H9 (cell line): ENCODE data around the gene UBA1. TPM values are rescaled to one million over a fixed set of nuclear protein-coding genes. Genes with fewer than 3 reads are reported as not detected.

Experiments
- DNase-seq: peaks from one replicate; pipeline ENCODE4 v3.0.0-alpha.2; 2017
- H2AFZ ChIP-seq: one replicate; pipeline ENCODE4 v1.6.1; 2013; ENCODE audit warnings: mild to moderate bottlenecking, low read length, control low read depth, moderate library complexity
- H2AK5ac ChIP-seq: 2 replicates; pipeline ENCODE4 v1.6.1; 2013; ENCODE audit warnings: low read length, control low read depth, mixed read lengths; ENCODE audit not compliant: insufficient read length
- H2BK120ac ChIP-seq: one replicate; pipeline ENCODE4 v1.6.1; 2013; ENCODE audit warnings: low read depth, mild to moderate bottlenecking, low read length, control low read depth, inconsistent platforms; ENCODE audit not compliant: poor library complexity, severe bottlenecking
- H2BK12ac ChIP-seq: 2 replicates; pipeline ENCODE4 v1.6.1; 2013; ENCODE audit warnings: low read length, control low read depth, mixed read lengths, low read depth; ENCODE audit not compliant: insufficient read length
- H2BK15ac ChIP-seq: 2 replicates; pipeline ENCODE4 v1.6.1; 2013; ENCODE audit warnings: low read depth, low read length, control low read depth
- H2BK20ac ChIP-seq: one replicate; pipeline ENCODE4 v1.6.1; 2013; ENCODE audit warnings: low read depth, mild to moderate bottlenecking, low read length, control low read depth, inconsistent platforms; ENCODE audit not compliant: poor library complexity, severe bottlenecking
- H2BK5ac ChIP-seq: 2 replicates; pipeline ENCODE4 v1.6.1; 2013; ENCODE audit warnings: low read length, control low read depth, mixed read lengths; ENCODE audit not compliant: insufficient read length
- H3K14ac ChIP-seq: 2 replicates; pipeline ENCODE4 v1.6.1; 2013; ENCODE audit warnings: low read length, control low read depth; ENCODE audit not compliant: insufficient read depth
- H3K18ac ChIP-seq: 2 replicates; pipeline ENCODE4 v1.6.1; 2013; ENCODE audit warnings: low read depth, mild to moderate bottlenecking, mixed read lengths, low read length, control low read depth; ENCODE audit not compliant: insufficient read length
- H3K23ac ChIP-seq: 2 replicates; pipeline ENCODE4 v1.6.1; 2013; ENCODE audit warnings: low read length, control low read depth, mixed read lengths, low read depth; ENCODE audit not compliant: insufficient read length
- H3K23me2 ChIP-seq: 2 replicates; pipeline ENCODE4 v1.6.1; 2013; ENCODE audit warnings: low read depth, mild to moderate bottlenecking, mixed read lengths, low read length, control low read depth; ENCODE audit not compliant: insufficient read length, poor library complexity, severe bottlenecking
- H3K27ac ChIP-seq: 2 replicates; pipeline ENCODE4 v1.5.1; 2013; ENCODE audit warnings: low read length, control low read depth, mixed read lengths, low read depth; ENCODE audit not compliant: insufficient read length
- H3K27me3 ChIP-seq: 2 replicates; pipeline ENCODE4 v1.6.1; 2013; ENCODE audit warnings: low read length, control low read depth, inconsistent platforms; ENCODE audit not compliant: insufficient read depth
- H3K4ac ChIP-seq: 2 replicates; pipeline ENCODE4 v1.6.1; 2013; ENCODE audit warnings: low read depth, mild to moderate bottlenecking, control low read depth, inconsistent platforms, low read length, moderate library complexity
- H3K4me1 ChIP-seq: 2 replicates; pipeline ENCODE4 v1.6.1; 2013; ENCODE audit warnings: low read length, control low read depth, inconsistent platforms; ENCODE audit not compliant: insufficient read depth
- H3K4me2 ChIP-seq: 2 replicates; pipeline ENCODE4 v1.6.1; 2013; ENCODE audit warnings: low read length, control low read depth, mixed read lengths; ENCODE audit not compliant: insufficient read length, insufficient read depth
- H3K56ac ChIP-seq: 2 replicates; pipeline ENCODE4 v1.6.1; 2013; ENCODE audit warnings: low read depth, mild to moderate bottlenecking, mixed read lengths, low read length, control low read depth; ENCODE audit not compliant: insufficient read length
- H3K79me1 ChIP-seq: 2 replicates; pipeline ENCODE4 v1.6.1; 2013; ENCODE audit warnings: low read depth, mild to moderate bottlenecking, moderate library complexity, low read length, control low read depth, inconsistent platforms; ENCODE audit not compliant: insufficient read depth, poor library complexity, severe bottlenecking
- H3K79me2 ChIP-seq: 2 replicates; pipeline ENCODE4 v1.6.1; 2013; ENCODE audit warnings: low read length, control low read depth, inconsistent platforms; ENCODE audit not compliant: insufficient read depth
- H3K9ac ChIP-seq: 2 replicates; pipeline ENCODE4 v1.6.1; 2013; ENCODE audit warnings: low read length, control low read depth, mixed read lengths; ENCODE audit not compliant: insufficient read length; ENCODE audit errors: extremely low read depth
- H3K9me3 ChIP-seq: one replicate; pipeline ENCODE4 v1.6.1; 2013; ENCODE audit warnings: low read depth, low read length, inconsistent platforms; ENCODE audit not compliant: control insufficient read depth
- H3T11ph ChIP-seq: one replicate; pipeline ENCODE4 v1.6.1; 2013; ENCODE audit warnings: mild to moderate bottlenecking, low read length, control low read depth, inconsistent platforms
- H4K20me1 ChIP-seq: one replicate; pipeline ENCODE4 v1.6.1; 2013; ENCODE audit not compliant: control insufficient read depth, insufficient read length, insufficient read depth
- H4K5ac ChIP-seq: 2 replicates; pipeline ENCODE4 v1.6.1; 2013; ENCODE audit warnings: low read depth, mild to moderate bottlenecking, mixed read lengths, low read length, control low read depth; ENCODE audit not compliant: insufficient read length
- H4K8ac ChIP-seq: replicated peaks from 2 replicates; pipeline ENCODE4 v1.6.1; 2013; ENCODE audit warnings: low read length, control low read depth, mixed read lengths, low read depth; ENCODE audit not compliant: insufficient read length
- H4K91ac ChIP-seq: 2 replicates; pipeline ENCODE4 v1.6.1; 2013; ENCODE audit warnings: low read depth, mild to moderate bottlenecking, moderate library complexity, mixed read lengths, low read length, control low read depth; ENCODE audit not compliant: insufficient read length
- H3K27ac Mint-ChIP-seq, 3 experiments: 2 replicates in 2 of 3; 3 replicates in 1 of 3; pipeline ENCODE4 v1.8.0; 2020 to 2021; ENCODE audit warnings: mixed read lengths in 3 of 3, mild to moderate bottlenecking in 1 of 3, moderate library complexity in 1 of 3
- H3K27me3 Mint-ChIP-seq: 2 replicates; pipeline ENCODE4 v1.8.0; 2021; ENCODE audit warnings: low read depth, mild to moderate bottlenecking, moderate library complexity, mixed read lengths
- H3K36me3 Mint-ChIP-seq, 3 experiments: 2 replicates in 2 of 3; 3 replicates in 1 of 3; pipeline ENCODE4 v1.8.0; 2020 to 2021; ENCODE audit warnings: low read depth in 3 of 3, mixed read lengths in 3 of 3; ENCODE audit not compliant: insufficient read depth in 1 of 3
- H3K4me1 Mint-ChIP-seq, 2 experiments: 2 replicates each; pipeline ENCODE4 v1.8.0; 2020; ENCODE audit warnings: mixed read lengths in 2 of 2
- H3K4me3 Mint-ChIP-seq, 2 experiments: 2 replicates in 1 of 2; 3 replicates in 1 of 2; pipeline ENCODE4 v1.8.0; 2020 to 2021; ENCODE audit warnings: mild to moderate bottlenecking in 2 of 2, mixed read lengths in 2 of 2, moderate library complexity in 1 of 2
- H3K9me3 Mint-ChIP-seq, 2 experiments: 2 replicates in 1 of 2; 3 replicates in 1 of 2; pipeline ENCODE4 v1.8.0; 2020; ENCODE audit warnings: mild to moderate bottlenecking in 2 of 2, mixed read lengths in 2 of 2, moderate library complexity in 1 of 2
- CTCF ChIP-seq: fragments of 200-600 bp; sonication (generic); conservative IDR thresholded peaks from 3 replicates; pipeline ENCODE4 v1.8.0; 2021; ENCODE audit warnings: antibody characterized with exemption, mild to moderate bottlenecking
- WGBS: extraction: QIAGEN DNeasy Blood & Tissue Kit; methylation state at CpG from one replicate; pipeline ENCODE4 v1.1.7; 2013; ENCODE audit warnings: missing lambda C conversion rate, low lambda C conversion rate, mixed read lengths; ENCODE audit not compliant: insufficient read length; ENCODE audit errors: extremely low coverage; 5-methylcytosine and 5-hydroxymethylcytosine counted together
- total RNA-seq: library from RNA; stranded (reverse); gene quantifications from 2 replicates; pipeline ENCODE4 v1.2.1, GENCODE V29; 2021

The UBA1 gene
- total RNA-seq, 1 experiment from 2014 or later: 427 TPM

GRCh38 chrX:47174376-47174775 lies 19.3 kb upstream of the UBA1 start:
- Mint-ChIP-seq H3K9me3 (peaks cover 64 to 82% of the 10 kb centered on the region in 2 experiments), H3K4me1 (no peaks in the 10 kb centered on the region), H3K27me3 (no peaks in the 10 kb centered on the region; the same call in 1 of the 2 replicates), H3K27ac (no peak overlapping the region), H3K4me3 (no peak overlapping the region), H3K36me3 (peaks cover 41 to 78% (median 75%) of the 10 kb centered on the region in 3 experiments)
- no peak overlapping the region for H2BK15ac ChIP-seq
- no peak overlapping the region for H4K91ac ChIP-seq
- H2AK5ac ChIP-seq: no peak overlapping the region
- no peak overlapping the region for H4K5ac ChIP-seq
- no peak overlapping the region for H2AFZ ChIP-seq
- no peak overlapping the region for H2BK5ac ChIP-seq
- H2BK120ac ChIP-seq: no peak overlapping the region
- no peak overlapping the region for H3K14ac ChIP-seq
- H3K27ac ChIP-seq: no peak overlapping the region
- no peak overlapping the region for H4K8ac ChIP-seq
- no peak overlapping the region for H3K4me2 ChIP-seq
- H2BK20ac ChIP-seq: no peak overlapping the region
- no peak overlapping the region for H3K56ac ChIP-seq
- H3K4ac ChIP-seq: no peak overlapping the region
- H3K79me2 ChIP-seq: no peaks in the 10 kb centered on the region
- H3K23ac ChIP-seq: no peak overlapping the region
- no peak overlapping the region for H3K9ac ChIP-seq
- no peaks in the 10 kb centered on the region for H3K23me2 ChIP-seq
- H4K20me1 ChIP-seq: no peaks in the 10 kb centered on the region
- H3T11ph ChIP-seq: no peak overlapping the region
- no peak for TF ChIP-seq CTCF
- no CpG with 5 or more reads among the region's 12 CpGs for WGBS
- H3K79me1 ChIP-seq: no peaks in the 10 kb centered on the region
- no peak overlapping the region for H3K18ac ChIP-seq
- H3K4me1 ChIP-seq: no peaks in the 10 kb centered on the region
- no peak overlapping the region for H2BK12ac ChIP-seq
- no peak for DNase-seq
- H3K9me3 ChIP-seq: no peaks in the 10 kb centered on the region
- H3K27me3 ChIP-seq: no peaks in the 10 kb centered on the region; the same call in 1 of the 2 replicates
